MM.1S (cell line): Measurements from ENCODE around the gene KCNN4.

Source experiments
- CTCF ChIP-seq: fragments of 300-600 bp; sonication (generic); IDR thresholded peaks from 2 replicates; pipeline ENCODE4 v1.5.1; 2016; ENCODE audit warnings: antibody characterized with exemption, low read length, mixed read lengths
- EZH2 ChIP-seq: fragments of 300-600 bp; sonication (generic); optimal IDR thresholded peaks from 2 replicates; pipeline ENCODE3; 2017; ENCODE audit warnings: low read depth, mild to moderate bottlenecking, antibody characterized with exemption, low read length, mixed read lengths
- EZH2phosphoT487 ChIP-seq: fragments of 300-600 bp; sonication (generic); IDR thresholded peaks from 2 replicates; pipeline ENCODE4 v1.6.1; 2018; ENCODE audit warnings: antibody characterized with exemption, low read length

- TF ChIP-seq CTCF (no peak), EZH2phosphoT487 (no peak), EZH2 (no peak)
These were observed at the start of gene KCNN4 for GRCh38 chr19:43780706-43781525.
